HG03060 (cell line): ENCODE results near the gene KPNA1.
"Not testable (repeated sequence)": the region's sequence is repeated elsewhere in the genome, so short reads cannot be mapped to it uniquely, and the experiment has no call there.

Experiments
- ATAC-seq: cut with Tn5 transposase; IDR thresholded peaks from one replicate; pipeline ENCODE4 v1.9.1; 2021; ENCODE audit warnings: low read depth, moderate number of reproducible peaks; ENCODE audit not compliant: unreplicated experiment

Gene KPNA1

GRCh38 chr3:122484985-122485384 lies 29.8 kb downstream of the KPNA1 start:
- no peak for ATAC-seq

- ATAC-seq, result no peak
Observed at GRCh38 chr3:122481390-122481789, 33.3 kb downstream of the KPNA1 start.

- no peak for ATAC-seq
Observed at GRCh38 chr3:122476532-122476931, 38.2 kb downstream of the KPNA1 start.

- no peak for ATAC-seq
Observed at GRCh38 chr3:122475316-122475715, 39.4 kb downstream of the KPNA1 start.

GRCh38 chr3:122469659-122470058 lies 45.1 kb downstream of the KPNA1 start:
- ATAC-seq, result no peak

- ATAC-seq, result no peak
Observed at GRCh38 chr3:122468896-122469533, 45.7 kb downstream of the KPNA1 start.

- no peak for ATAC-seq
Observed at GRCh38 chr3:122466701-122467240, 48.0 kb downstream of the KPNA1 start.

GRCh38 chr3:122464659-122465058 lies 50.1 kb downstream of the KPNA1 start:
- no peak for ATAC-seq

GRCh38 chr3:122462406-122462805 lies 52.3 kb downstream of the KPNA1 start:
- no peak for ATAC-seq

- no peak for ATAC-seq
Observed at GRCh38 chr3:122461806-122462205, 52.9 kb downstream of the KPNA1 start.

- no peak for ATAC-seq
Observed at GRCh38 chr3:122458992-122459391, 55.7 kb downstream of the KPNA1 start.

GRCh38 chr3:122457706-122458105 lies 57.0 kb downstream of the KPNA1 start:
- ATAC-seq, result no peak

GRCh38 chr3:122456074-122456473 lies 58.7 kb downstream of the KPNA1 start:
- no peak for ATAC-seq

- no peak for ATAC-seq
Observed at GRCh38 chr3:122451371-122451770, 63.4 kb downstream of the KPNA1 start.

- ATAC-seq, result not testable (repeated sequence)
Observed at GRCh38 chr3:122448218-122448617, 66.5 kb downstream of the KPNA1 start.

GRCh38 chr3:122444491-122444887 lies 70.2 kb downstream of the KPNA1 start:
- ATAC-seq, result not testable (repeated sequence)

GRCh38 chr3:122443762-122444490 lies 70.8 kb downstream of the KPNA1 start:
- ATAC-seq, result not testable (repeated sequence)

GRCh38 chr3:122443090-122443489 lies 71.6 kb downstream of the KPNA1 start:
- no peak for ATAC-seq

GRCh38 chr3:122435950-122436349 lies 78.8 kb downstream of the KPNA1 start:
- ATAC-seq, result no peak

GRCh38 chr3:122430371-122430770 lies 84.4 kb downstream of the KPNA1 start:
- ATAC-seq, result no peak

GRCh38 chr3:122427857-122428471 lies 86.8 kb downstream of the KPNA1 start:
- no peak for ATAC-seq
